Amniotic stem cell (primary cell): ENCODE data around the gene CNIH3.
"Not testable (repeated sequence)": the region's sequence is repeated elsewhere in the genome, so short reads cannot be mapped to it uniquely, and the experiment has no call there.

Experiments
- DNase-seq: peaks from one replicate; lab custom pipeline; 2025; lab: John Stamatoyannopoulos, UW

The CNIH3 gene

GRCh38 chr1:224643653-224644052, 27.5 kb downstream of the CNIH3 start:
- no peak for DNase-seq

GRCh38 chr1:224644553-224645154, 28.5 kb downstream of the CNIH3 start:
- no peak for DNase-seq

GRCh38 chr1:224647449-224647848, 31.3 kb downstream of the CNIH3 start:
- no peak for DNase-seq

GRCh38 chr1:224650290-224650689, 34.2 kb downstream of the CNIH3 start:
- no peak for DNase-seq

GRCh38 chr1:224651188-224651587, 35.1 kb downstream of the CNIH3 start:
- DNase-seq = no peak

GRCh38 chr1:224656392-224656791, 40.3 kb downstream of the CNIH3 start:
- no peak for DNase-seq

GRCh38 chr1:224660074-224660473, 44.0 kb downstream of the CNIH3 start:
- no peak for DNase-seq

GRCh38 chr1:224662870-224663269, 46.8 kb downstream of the CNIH3 start:
- DNase-seq = no peak

- no peak for DNase-seq
Measured at GRCh38 chr1:224665016-224665415, 48.9 kb downstream of the CNIH3 start.

GRCh38 chr1:224666078-224666477, 50.0 kb downstream of the CNIH3 start:
- no peak for DNase-seq

- DNase-seq = no peak
Measured at GRCh38 chr1:224666913-224667312, 50.8 kb downstream of the CNIH3 start.

- DNase-seq = no peak
Measured at GRCh38 chr1:224668984-224669383, 52.9 kb downstream of the CNIH3 start.

GRCh38 chr1:224669403-224669802, 53.3 kb downstream of the CNIH3 start:
- no peak for DNase-seq

GRCh38 chr1:224670506-224670905, 54.4 kb downstream of the CNIH3 start:
- no peak for DNase-seq

- no peak for DNase-seq
Measured at GRCh38 chr1:224671076-224671475, 55.0 kb downstream of the CNIH3 start.

GRCh38 chr1:224673141-224673540, 57.0 kb downstream of the CNIH3 start:
- DNase-seq = no peak

- DNase-seq = no peak
Measured at GRCh38 chr1:224675590-224675989, 59.5 kb downstream of the CNIH3 start.

GRCh38 chr1:224676551-224676950, 60.4 kb downstream of the CNIH3 start:
- DNase-seq = no peak

GRCh38 chr1:224678168-224678567, 62.1 kb downstream of the CNIH3 start:
- DNase-seq = no peak

- DNase-seq = no peak
Measured at GRCh38 chr1:224679606-224680005, 63.5 kb downstream of the CNIH3 start.

- no peak for DNase-seq
Measured at GRCh38 chr1:224681816-224682215, 65.7 kb downstream of the CNIH3 start.

GRCh38 chr1:224683936-224684335, 67.8 kb downstream of the CNIH3 start:
- no peak for DNase-seq

- no peak for DNase-seq
Measured at GRCh38 chr1:224684979-224685425, 68.9 kb downstream of the CNIH3 start.

- DNase-seq = not testable (repeated sequence)
Measured at GRCh38 chr1:224686140-224686539, 70.0 kb downstream of the CNIH3 start.
